IMR-90 (cell line): ENCODE measurements around the gene ATXN7L3. TPM values are rescaled to one million over a fixed set of nuclear protein-coding genes. Genes with fewer than 3 reads are reported as not detected.

ENCODE experiments used
- ATAC-seq: fragments of 200-7000 bp; cut with Tn5 transposase; 2 replicates; pipeline ENCODE4 v1.9.1; 2020; ENCODE audit warnings: low read depth, mild to moderate bottlenecking, moderate library complexity
- BruUV-seq: library from RNA; stranded (reverse); fragments of 400-500 nt; replicated peaks from 2 replicates; lab custom pipeline; 2021; lab: Mats Ljungman, UMichigan
- CTCF ChIA-PET: fragments of 300-600 bp; formaldehyde crosslinking; extraction: SDS; loops from one replicate; lab custom pipeline; 2021; ENCODE audit warnings: antibody characterized with exemption; lab: Yijun Ruan, JAX
- POLR2A ChIA-PET: fragments of 300-600 bp; sonication (Branson Sonifier 250); formaldehyde crosslinking; loops from one replicate; lab custom pipeline; 2022; ENCODE audit warnings: antibody characterized with exemption; ENCODE audit not compliant: unreplicated experiment; lab: Charles Lee
- DNase-seq: peaks from one replicate; pipeline ENCODE4 v3.0.0; 2013
- H2AFZ ChIP-seq: replicated peaks from 2 replicates; pipeline ENCODE3; 2013; ENCODE audit warnings: low read length, mild to moderate bottlenecking; ENCODE audit not compliant: poor library complexity
- H2AK5ac ChIP-seq: 2 replicates; pipeline ENCODE4 v1.6.1; 2013; ENCODE audit warnings: low read depth, low read length, inconsistent platforms
- H2AK9ac ChIP-seq: replicated peaks from 2 replicates; pipeline ENCODE3; 2013; ENCODE audit warnings: mild to moderate bottlenecking, low read depth, low read length, moderate library complexity; ENCODE audit not compliant: poor library complexity
- H2BK120ac ChIP-seq: 2 replicates; pipeline ENCODE4 v1.6.1; 2013; ENCODE audit warnings: low read depth, low read length, inconsistent platforms
- H2BK15ac ChIP-seq: 3 replicates; pipeline ENCODE4 v1.6.1; 2013; ENCODE audit warnings: low read depth, low read length, inconsistent platforms
- H2BK20ac ChIP-seq: 2 replicates; pipeline ENCODE4 v1.6.1; 2013; ENCODE audit warnings: low read depth, mild to moderate bottlenecking, inconsistent platforms, low read length, moderate library complexity
- H2BK5ac ChIP-seq: 2 replicates; pipeline ENCODE4 v1.6.1; 2013; ENCODE audit warnings: mild to moderate bottlenecking, low read depth, low read length, inconsistent platforms; ENCODE audit not compliant: poor library complexity, severe bottlenecking
- H3K14ac ChIP-seq: replicated peaks from 2 replicates; pipeline ENCODE4 v1.6.1; 2013; ENCODE audit warnings: low read depth, low read length, inconsistent platforms
- H3K18ac ChIP-seq: 2 replicates; pipeline ENCODE4 v1.6.1; 2013; ENCODE audit warnings: low read depth, low read length, control low read depth
- H3K23ac ChIP-seq: 2 replicates; pipeline ENCODE4 v1.6.1; 2013; ENCODE audit warnings: low read depth, low read length, inconsistent platforms
- H3K27ac ChIP-seq: 2 replicates; pipeline ENCODE4 v1.5.1; 2013; ENCODE audit warnings: mild to moderate bottlenecking, control low read depth, low read length; ENCODE audit not compliant: insufficient read depth
- H3K27me3 ChIP-seq: 2 replicates; pipeline ENCODE4 v1.6.1; 2013; ENCODE audit warnings: low read length; ENCODE audit not compliant: control insufficient read depth, insufficient read depth
- H3K36me3 ChIP-seq: 2 replicates; pipeline ENCODE4 v1.6.1; 2013; ENCODE audit warnings: low read length, mixed read lengths; ENCODE audit not compliant: control insufficient read depth, insufficient read depth
- H3K4ac ChIP-seq: 2 replicates; pipeline ENCODE4 v1.6.1; 2013; ENCODE audit warnings: low read depth, low read length, inconsistent platforms
- H3K4me1 ChIP-seq: 2 replicates; pipeline ENCODE4 v1.6.1; 2013; ENCODE audit warnings: low read length, mixed read lengths; ENCODE audit not compliant: control insufficient read depth, insufficient read depth
- H3K4me2 ChIP-seq: 2 replicates; pipeline ENCODE4 v1.6.1; 2013; ENCODE audit warnings: low read depth, mild to moderate bottlenecking, control low read depth, low read length, moderate library complexity
- H3K4me3 ChIP-seq: 2 replicates; pipeline ENCODE4 v1.5.1; 2013; ENCODE audit warnings: low read depth, mild to moderate bottlenecking, control low read depth, low read length, moderate library complexity; ENCODE audit not compliant: insufficient read depth
- H3K56ac ChIP-seq: 2 replicates; pipeline ENCODE4 v1.6.1; 2013; ENCODE audit warnings: low read length, inconsistent platforms; ENCODE audit not compliant: insufficient read depth; ENCODE audit errors: extremely low read depth
- H3K79me1 ChIP-seq, 2 experiments: 2 replicates each; pipeline ENCODE4 v1.6.1; 2013; ENCODE audit warnings: low read length in 2 of 2, inconsistent platforms in 1 of 2, low read depth in 1 of 2
- H3K9ac ChIP-seq: 2 replicates; pipeline ENCODE4 v1.6.1; 2013; ENCODE audit warnings: low read depth, low read length, control low read depth
- H3K9me1 ChIP-seq: 2 replicates; pipeline ENCODE4 v1.6.1; 2013; ENCODE audit warnings: low read length, inconsistent platforms; ENCODE audit not compliant: insufficient read depth
- H3K9me3 ChIP-seq: 2 replicates; pipeline ENCODE4 v1.6.1; 2013; ENCODE audit warnings: low read length; ENCODE audit not compliant: control insufficient read depth, insufficient read depth
- H4K20me1 ChIP-seq: 2 replicates; pipeline ENCODE4 v1.6.1; 2013; ENCODE audit warnings: low read length, inconsistent platforms; ENCODE audit not compliant: insufficient read depth
- H4K5ac ChIP-seq: 2 replicates; pipeline ENCODE4 v1.6.1; 2013; ENCODE audit warnings: mild to moderate bottlenecking, low read depth, low read length, control low read depth
- H4K8ac ChIP-seq, 2 experiments: 2 replicates each; pipeline ENCODE4 v1.6.1; 2013; ENCODE audit warnings: low read depth in 2 of 2, low read length in 2 of 2, control low read depth in 1 of 2, inconsistent platforms in 1 of 2
- H4K91ac ChIP-seq: 2 replicates; pipeline ENCODE4 v1.6.1; 2013; ENCODE audit warnings: low read depth, low read length, inconsistent platforms; ENCODE audit not compliant: insufficient read depth
- BHLHE40 ChIP-seq: fragments of 150-350 bp; IDR thresholded peaks from 2 replicates; pipeline ENCODE4 v1.6.1; 2016; ENCODE audit warnings: mild to moderate bottlenecking, low read depth, low read length
- CEBPB ChIP-seq: IDR thresholded peaks from 2 replicates; pipeline ENCODE4 v1.6.1; 2012; ENCODE audit warnings: low read depth, low read length, improper control_type of control experiment
- CHD1 ChIP-seq: IDR thresholded peaks from 2 replicates; pipeline ENCODE4 v1.6.1; 2012; ENCODE audit warnings: low read depth, low read length, improper control_type of control experiment
- FOS ChIP-seq: fragments of 150-350 bp; IDR thresholded peaks from 2 replicates; pipeline ENCODE4 v1.6.1; 2016; ENCODE audit warnings: low read depth, low read length
- MAFK ChIP-seq: IDR thresholded peaks from 2 replicates; pipeline ENCODE4 v1.6.1; 2012; ENCODE audit warnings: low read depth, low read length, improper control_type of control experiment
- MAZ ChIP-seq: IDR thresholded peaks from 2 replicates; pipeline ENCODE4 v1.6.1; 2012; ENCODE audit warnings: low read depth, mild to moderate bottlenecking, low read length, improper control_type of control experiment, moderate library complexity, borderline replicate concordance
- MXI1 ChIP-seq: IDR thresholded peaks from 2 replicates; pipeline ENCODE4 v1.6.1; 2012; ENCODE audit warnings: low read depth, mild to moderate bottlenecking, low read length, moderate library complexity, borderline replicate concordance
- NFE2L2 ChIP-seq: fragments of 150-350 bp; IDR thresholded peaks from 2 replicates; pipeline ENCODE4 v1.6.1; 2016; ENCODE audit warnings: low read depth, mild to moderate bottlenecking, low read length
- POLR2A ChIP-seq: IDR thresholded peaks from 2 replicates; pipeline ENCODE4 v1.6.1; 2012; ENCODE audit warnings: mild to moderate bottlenecking, low read depth, low read length
- RAD21 ChIP-seq: IDR thresholded peaks from 2 replicates; pipeline ENCODE4 v1.6.1; 2012; ENCODE audit warnings: low read length, improper control_type of control experiment
- RCOR1 ChIP-seq: IDR thresholded peaks from 2 replicates; pipeline ENCODE4 v1.6.1; 2012; ENCODE audit warnings: mild to moderate bottlenecking, low read length, improper control_type of control experiment; ENCODE audit not compliant: insufficient replicate concordance
- RFX5 ChIP-seq: IDR thresholded peaks from 2 replicates; pipeline ENCODE4 v1.8.0; 2012; ENCODE audit warnings: low read depth, mild to moderate bottlenecking, low read length, moderate library complexity
- SMC3 ChIP-seq: fragments of 150-350 bp; IDR thresholded peaks from 2 replicates; pipeline ENCODE4 v1.6.1; 2016; ENCODE audit warnings: low read depth, mild to moderate bottlenecking, antibody characterized with exemption, low read length, moderate library complexity
- WGBS, 2 experiments: methylation state at CpG; one replicate each; pipeline versions ENCODE4 v1.1.5 to v1.1.7; 2013; ENCODE audit warnings: missing lambda C conversion rate in 2 of 2; ENCODE audit not compliant: insufficient read length in 1 of 2; ENCODE audit errors: extremely low coverage in 2 of 2; 5-methylcytosine and 5-hydroxymethylcytosine counted together
- dilution Hi-C: fragments of 300-500 bp; cut with HindIII; formaldehyde crosslinking; loops from one replicate; pipeline ENCODE4 v1.14.3; 2018; ENCODE audit warnings: low sequenced_read_pairs; ENCODE audit not compliant: unreplicated experiment
- in situ Hi-C: fragments of 300-500 bp; cut with MboI; formaldehyde crosslinking; loops from 3 replicates; pipeline ENCODE4 v1.14.3; 2019; ENCODE audit warnings: low sequenced_read_pairs, inconsistent platforms, mixed read lengths
- intact Hi-C: fragments of 100-400 bp; cut with micrococcal nuclease; formaldehyde crosslinking; loops from 2 replicates; pipeline ENCODE4 v1.10.0; 2022
- polyA plus RNA-seq, 3 experiments: library from polyadenylated mRNA; depleted of rRNA; stranded (reverse); fragments of >200 nt; gene quantifications; 2 replicates each; pipeline ENCODE4 v1.2.3, GENCODE V29; 2012; ENCODE audit warnings: low replicate concordance in 1 of 3
- total RNA-seq: library from RNA; depleted of rRNA; stranded (reverse); fragments of >200 nt; gene quantifications from 2 replicates; pipeline ENCODE4 v1.2.3, GENCODE V29; 2012
- TF ChIP-seq, protein P1 (sequence below): fragments of 150-350 bp; IDR thresholded peaks from 2 replicates; pipeline ENCODE4 v1.6.1; 2017; ENCODE audit warnings: mild to moderate bottlenecking, antibody characterized with exemption, low read length, low read depth
- TF ChIP-seq, protein P2 (sequence below): fragments of 150-350 bp; IDR thresholded peaks from 2 replicates; pipeline ENCODE4 v1.6.1; 2016; ENCODE audit warnings: low read depth, mild to moderate bottlenecking, low read length, moderate library complexity, borderline replicate concordance

Gene ATXN7L3
- total and polyA plus RNA-seq, 2 of the 4 experiments (the other 2 are of a cell fraction) = 17.2 to 40.9 TPM

- CTCF ChIA-PET = no interaction called here
- POLR2A ChIA-PET = no interaction called here
- TF ChIP-seq, protein P1, sequence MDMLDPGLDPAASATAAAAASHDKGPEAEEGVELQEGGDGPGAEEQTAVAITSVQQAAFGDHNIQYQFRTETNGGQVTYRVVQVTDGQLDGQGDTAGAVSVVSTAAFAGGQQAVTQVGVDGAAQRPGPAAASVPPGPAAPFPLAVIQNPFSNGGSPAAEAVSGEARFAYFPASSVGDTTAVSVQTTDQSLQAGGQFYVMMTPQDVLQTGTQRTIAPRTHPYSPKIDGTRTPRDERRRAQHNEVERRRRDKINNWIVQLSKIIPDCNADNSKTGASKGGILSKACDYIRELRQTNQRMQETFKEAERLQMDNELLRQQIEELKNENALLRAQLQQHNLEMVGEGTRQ = no peak
- TF ChIP-seq, protein P2, sequence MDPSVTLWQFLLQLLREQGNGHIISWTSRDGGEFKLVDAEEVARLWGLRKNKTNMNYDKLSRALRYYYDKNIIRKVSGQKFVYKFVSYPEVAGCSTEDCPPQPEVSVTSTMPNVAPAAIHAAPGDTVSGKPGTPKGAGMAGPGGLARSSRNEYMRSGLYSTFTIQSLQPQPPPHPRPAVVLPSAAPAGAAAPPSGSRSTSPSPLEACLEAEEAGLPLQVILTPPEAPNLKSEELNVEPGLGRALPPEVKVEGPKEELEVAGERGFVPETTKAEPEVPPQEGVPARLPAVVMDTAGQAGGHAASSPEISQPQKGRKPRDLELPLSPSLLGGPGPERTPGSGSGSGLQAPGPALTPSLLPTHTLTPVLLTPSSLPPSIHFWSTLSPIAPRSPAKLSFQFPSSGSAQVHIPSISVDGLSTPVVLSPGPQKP = no peak
- TF ChIP-seq SMC3 (no peak), BHLHE40 (no peak), FOS (no peak), MXI1 (no peak), POLR2A (no peak), RAD21 (no peak), MAFK (no peak), CHD1 (no peak), CEBPB (no peak), NFE2L2 (no peak), MAZ (no peak), RCOR1 (no peak), RFX5 (no peak)
These were observed 11.9 kb upstream of the ATXN7L3 start for GRCh38 chr17:44211281-44212265.

More at GRCh38 chr17:44211281-44212265, 11.9 kb upstream of the ATXN7L3 start:
- H2AK5ac ChIP-seq = peak overlapping the region; percentile 45
- no peaks in the 10 kb centered on the region for H3K9me3 ChIP-seq
- no peak overlapping the region for H3K4me2 ChIP-seq
- H4K8ac ChIP-seq = no peak overlapping the region
- no peak overlapping the region for H3K9ac ChIP-seq
- H2BK5ac ChIP-seq = no peak overlapping the region
- peaks cover 8% of the 10 kb centered on the region for H3K4me1 ChIP-seq
- H3K4me3 ChIP-seq = no peak overlapping the region
- H3K23ac ChIP-seq = no peak overlapping the region
- DNase-seq (no peak), ATAC-seq (no peak)
- no peak overlapping the region for H3K27ac ChIP-seq
- H4K20me1 ChIP-seq = peaks cover 31% of the 10 kb centered on the region
- no peak overlapping the region for H3K4ac ChIP-seq
- no peak overlapping the region for H2BK120ac ChIP-seq
- no TSS peak for BruUV-seq
- peaks cover 31 to 65% of the 10 kb centered on the region in 2 experiments for H3K79me1 ChIP-seq
- H3K56ac ChIP-seq = no peak overlapping the region
- 94% methylated on average over 12 of the region's 30 CpGs; no CpG with 5 or more reads in 1 of the 2 experiments for WGBS, 2 experiments
- no peak overlapping the region for H4K5ac ChIP-seq
- H2AK9ac ChIP-seq = peak overlapping the region; percentile 39
- H3K14ac ChIP-seq = no peak overlapping the region
- H3K18ac ChIP-seq = no peak overlapping the region
- no peak overlapping the region for H4K91ac ChIP-seq
- peaks cover 74% of the 10 kb centered on the region for H3K36me3 ChIP-seq
- intact Hi-C loops (loop anchor here (10.0 kb wide), 1 partner anchor 293 kb away; the partner anchor contains the start of gene GPATCH8), in situ Hi-C loops (loop anchor here (25.0 kb wide), 2 partner anchors 301 to 426 kb away; partner anchors contain the start of gene GPATCH8), dilution Hi-C loops (no loop called here)
- H2AFZ ChIP-seq = no peak overlapping the region
- no peak overlapping the region for H2BK15ac ChIP-seq
- no peaks in the 10 kb centered on the region for H3K27me3 ChIP-seq
- H2BK20ac ChIP-seq = no peak overlapping the region
- H3K9me1 ChIP-seq = peaks cover 13% of the 10 kb centered on the region
